Measurements from ENCODE around the gene INHBC.
"Not testable (repeated sequence)": the region's sequence is repeated elsewhere in the genome, so short reads cannot be mapped to it uniquely, and the experiment has no call there.

The INHBC gene

DNA sequence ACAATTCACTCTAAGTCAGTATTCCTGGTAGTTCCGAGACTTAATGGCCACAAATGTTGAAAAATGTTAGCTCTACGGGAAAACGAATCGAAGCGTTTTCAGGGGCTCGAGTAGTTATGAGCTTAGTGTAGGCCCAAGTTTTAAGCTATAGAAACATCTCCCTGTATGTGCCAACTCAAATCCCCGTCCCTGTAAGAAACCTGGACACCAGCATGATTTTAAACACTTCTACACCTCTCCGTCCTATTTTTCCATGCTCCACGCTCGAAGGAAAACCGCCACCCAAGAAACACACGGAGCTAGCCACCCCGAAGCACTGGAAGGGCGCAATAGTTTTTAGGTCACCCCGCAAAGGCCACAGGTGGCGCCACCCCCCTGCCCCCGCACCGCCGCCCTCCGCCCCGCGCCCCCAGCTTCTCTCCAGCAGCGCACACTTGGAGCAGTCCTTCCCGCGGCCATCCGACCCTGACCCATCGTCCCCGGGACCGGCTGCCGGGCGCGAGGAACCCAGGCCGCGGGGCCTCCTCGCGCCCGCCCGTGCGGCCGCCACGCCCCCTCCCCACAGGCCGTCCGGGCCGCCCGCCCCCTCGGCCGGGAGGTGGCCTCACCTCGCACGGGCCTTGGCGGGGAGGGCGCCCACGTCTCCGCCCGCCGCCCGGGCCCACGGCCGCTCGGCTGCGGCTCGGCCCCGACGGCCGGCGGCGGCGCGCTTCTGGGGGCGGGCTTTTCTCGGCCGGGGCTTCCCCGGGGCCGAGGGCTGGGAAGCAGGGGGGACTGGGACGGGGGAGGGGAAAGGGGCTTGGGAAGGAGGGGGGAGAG, 4.3 kb upstream of the INHBC start:
- no peak for DNase-seq

DNA sequence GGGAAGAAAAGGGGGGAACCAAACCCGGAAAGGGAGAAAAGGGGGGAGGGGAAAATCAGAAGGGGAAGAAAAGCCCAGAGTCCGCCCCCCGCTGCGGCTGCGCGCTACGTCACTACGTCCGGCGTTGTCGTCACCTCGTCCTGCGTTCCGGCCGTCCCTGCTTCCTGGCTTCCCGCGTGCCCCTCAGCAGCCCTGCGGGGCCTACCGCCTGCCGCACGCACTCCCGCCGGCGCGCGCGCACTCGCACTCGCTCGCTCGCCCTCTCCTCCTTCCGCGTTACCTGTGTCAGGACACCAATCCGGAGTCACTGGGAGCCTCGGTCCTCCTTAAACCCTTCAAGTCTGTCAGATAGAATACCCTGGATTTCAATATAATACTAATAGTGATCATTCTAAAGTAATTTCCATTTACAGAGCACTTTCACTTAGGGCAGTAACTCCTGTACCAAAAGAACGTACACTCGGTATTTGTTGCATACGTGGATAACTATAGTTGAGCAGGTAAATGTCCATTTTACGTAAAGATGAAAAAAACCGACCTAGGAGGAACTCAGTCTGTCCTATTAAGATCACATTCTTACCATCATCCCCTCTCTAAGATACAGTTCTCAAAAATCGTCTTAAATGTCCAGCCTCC, 3.5 kb upstream of the INHBC start, which contains the start of gene R3HDM2:
Gene R3HDM2, minus strand, starts transcription at position 113 of the 636 bp plus-strand sequence. CDS start 120,615 bp downstream, outside the sequence.
- peak; percentile 92 for DNase-seq

DNA sequence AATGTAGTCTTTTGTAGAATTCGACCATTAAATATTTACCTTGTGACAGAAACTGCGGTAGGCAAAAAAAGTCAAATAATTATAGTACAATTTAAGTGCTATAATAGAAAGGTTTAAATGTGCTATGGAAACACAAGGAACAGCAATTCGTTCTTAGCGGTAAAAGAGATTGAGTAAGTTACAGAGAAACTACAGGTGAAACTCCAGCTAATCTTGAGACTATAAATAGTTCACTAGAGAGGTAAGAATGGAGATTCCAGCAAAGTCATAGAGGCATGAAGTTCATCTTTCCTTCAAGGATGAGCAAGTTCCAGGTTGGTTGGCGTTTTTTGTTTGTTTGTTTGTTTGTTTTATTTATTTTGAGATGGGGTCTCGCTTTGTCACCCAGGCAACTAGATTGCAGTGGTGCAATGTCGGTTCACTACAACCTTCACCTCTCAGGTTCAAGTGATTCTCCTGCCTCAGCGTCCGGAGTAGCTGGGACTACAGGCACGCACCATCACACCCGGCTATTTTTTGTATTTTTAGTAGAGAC, 2.9 kb upstream of the INHBC start:
- no peak for DNase-seq

DNA sequence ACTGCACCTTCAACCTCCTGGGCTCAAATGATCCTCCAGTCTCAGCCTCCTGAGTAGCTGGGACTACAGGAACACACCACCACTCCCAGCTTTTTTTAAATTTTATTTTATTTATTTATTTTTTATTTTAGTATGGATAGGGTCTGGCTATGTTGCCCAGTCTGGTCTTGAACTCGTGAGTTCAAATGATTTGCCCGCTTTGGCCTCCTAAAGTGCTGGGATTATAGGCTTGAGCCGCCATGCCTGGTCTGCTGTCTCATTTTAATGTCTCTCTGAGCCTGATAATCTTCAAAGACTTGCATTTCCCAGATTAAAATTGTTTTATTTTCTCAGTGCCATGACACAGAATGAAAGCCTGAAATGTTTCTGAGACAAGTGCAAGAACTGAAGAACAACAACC, 1.2 kb upstream of the INHBC start:
- no peak for DNase-seq

DNA sequence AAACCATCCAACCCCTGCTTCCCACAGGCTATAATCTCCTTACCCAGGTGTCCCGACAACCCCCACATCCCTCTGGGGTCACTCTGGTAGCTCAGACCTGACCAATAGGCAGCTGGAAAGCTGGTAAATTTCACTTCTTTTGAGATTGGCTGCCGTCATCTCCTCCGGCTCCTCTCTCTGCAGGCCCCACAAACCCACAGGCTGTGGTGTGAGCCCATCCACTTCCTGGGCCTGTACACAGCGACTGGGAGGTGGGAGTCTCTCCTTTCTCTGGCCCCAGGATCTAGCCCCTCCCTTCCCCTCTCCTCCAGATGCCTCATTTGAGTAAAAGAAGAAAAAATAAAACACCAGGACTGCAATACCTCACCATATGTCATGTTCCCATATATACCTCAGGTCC, 709 bp downstream of the INHBC start:
- DNase-seq = no peak

DNA sequence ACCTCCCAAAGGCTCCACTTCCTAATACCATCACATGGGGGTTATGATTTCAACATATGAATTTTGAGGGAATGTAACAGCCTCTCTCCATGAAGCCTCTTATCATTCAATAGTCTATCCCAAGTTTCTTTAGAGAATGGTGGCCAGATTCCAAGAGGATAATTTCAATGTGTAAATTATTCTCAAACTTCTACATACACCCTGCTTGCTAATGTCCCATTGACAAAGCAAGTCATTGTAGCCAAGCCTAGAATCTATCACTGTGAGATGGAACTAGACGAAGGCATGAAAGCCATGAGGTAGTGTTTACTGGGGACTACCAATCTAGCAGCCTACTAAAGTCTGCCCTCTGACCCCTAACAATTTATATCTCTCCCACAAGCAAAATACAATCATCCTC, 3.8 kb downstream of the INHBC start:
- DNase-seq = no peak

DNA sequence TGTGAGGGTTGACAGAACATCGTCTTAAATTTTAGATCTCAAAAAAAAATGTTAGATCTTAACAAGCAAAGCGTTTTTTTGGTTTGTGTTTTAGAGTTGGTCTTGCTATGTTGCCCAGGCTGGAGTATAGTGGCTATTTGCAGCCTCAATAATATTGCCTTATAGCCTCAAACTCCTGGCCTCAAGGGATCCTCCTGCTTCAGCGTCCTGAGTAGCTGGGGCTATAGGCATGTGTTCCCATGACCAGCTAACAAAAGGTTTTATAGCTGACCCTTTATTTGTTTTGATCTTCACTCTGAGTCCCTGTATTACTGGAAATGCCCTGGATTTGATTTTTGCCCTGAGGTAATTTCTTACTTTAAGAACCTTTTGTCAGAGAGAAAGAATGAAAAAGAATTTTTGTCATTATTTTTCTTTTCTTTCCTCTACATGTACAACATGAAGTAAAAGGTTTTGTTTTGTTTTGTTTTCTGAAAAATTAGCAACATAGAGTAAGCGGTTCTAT, 5.2 kb downstream of the INHBC start:
- DNase-seq = no peak

- DNase-seq = not testable (repeated sequence)
Measured at GRCh38 chr12:57441393-57441792, 6.8 kb downstream of the INHBC start.

DNA sequence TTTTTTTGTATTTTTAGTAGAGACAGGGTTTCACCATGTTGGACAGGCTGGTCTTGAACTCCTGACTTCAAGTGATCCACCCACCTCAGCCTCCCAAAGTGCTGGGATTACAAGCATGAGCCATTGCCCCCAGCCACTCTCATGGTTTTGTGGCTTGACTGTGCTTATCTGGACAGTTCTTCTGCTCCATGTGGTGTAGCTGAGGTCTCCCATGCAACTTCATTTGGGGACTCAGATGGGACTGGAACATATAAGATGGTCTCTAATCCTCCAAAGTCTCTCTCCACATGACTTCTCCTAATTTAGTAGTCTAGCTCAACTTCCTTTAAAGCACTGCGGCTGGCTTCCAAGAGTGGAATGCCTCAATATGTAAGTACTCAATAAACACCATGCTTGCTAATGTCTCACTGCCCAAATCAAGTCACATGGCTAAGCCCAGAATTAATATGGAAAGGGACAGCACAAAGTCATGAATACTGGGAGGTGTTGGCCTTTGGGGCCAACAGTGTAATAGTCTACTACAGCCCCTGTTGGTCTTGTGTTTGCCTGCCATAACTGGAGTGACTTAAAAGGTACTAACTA, 7.4 kb downstream of the INHBC start:
- DNase-seq = no peak

DNA sequence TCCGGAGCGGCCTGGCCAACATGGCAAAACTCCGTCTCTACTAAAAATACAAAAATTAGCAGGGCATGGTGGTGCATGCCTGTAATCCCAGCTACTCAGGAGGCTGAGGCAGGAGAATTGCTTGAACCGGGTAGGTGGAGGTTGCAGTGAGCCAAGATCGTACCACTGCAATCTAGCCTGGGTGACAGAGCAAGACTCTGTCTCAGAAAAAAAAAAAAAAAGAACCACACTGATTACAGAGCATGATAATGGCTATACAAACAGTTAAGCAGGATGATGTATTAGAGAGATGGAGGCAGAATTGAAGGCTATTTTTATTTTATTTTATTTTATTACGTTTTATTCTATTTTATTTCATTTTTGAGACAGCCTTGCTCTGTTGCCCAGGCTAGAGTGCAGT, 9.8 kb downstream of the INHBC start:
- DNase-seq = not testable (repeated sequence)

GRCh38 chr12:57444744-57445143, 10.2 kb downstream of the INHBC start:
- no peak for DNase-seq

DNA sequence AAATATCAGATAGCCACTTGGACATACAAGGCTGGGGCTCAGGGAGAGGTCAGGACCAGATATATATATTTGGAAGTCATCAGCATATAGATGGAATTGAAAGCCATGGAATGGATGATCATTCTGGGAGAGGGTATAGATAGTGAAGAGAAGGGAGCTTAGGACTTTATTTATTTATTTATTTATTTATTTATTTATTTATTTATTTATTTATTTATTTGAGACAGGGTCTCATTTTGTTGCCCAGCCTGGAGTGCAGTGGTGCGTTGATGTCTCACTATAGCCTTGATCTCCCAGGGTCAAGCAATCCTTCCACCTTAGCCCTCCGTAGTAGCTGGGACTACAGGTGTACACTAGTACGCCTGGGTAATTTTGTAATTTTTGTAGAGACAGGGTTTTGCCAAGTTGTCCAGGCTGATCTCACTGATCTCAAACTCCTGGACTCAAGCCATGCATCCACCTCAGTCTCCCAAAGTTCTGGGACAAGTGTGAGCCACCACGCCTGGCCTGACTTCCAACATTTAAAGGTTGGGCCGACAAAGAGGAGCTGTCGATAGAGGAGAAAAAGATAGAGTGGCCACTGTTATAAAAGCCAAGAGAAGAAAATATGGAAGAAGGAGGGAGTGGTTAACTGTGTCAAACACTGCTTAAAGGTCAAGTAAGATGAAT, 11.8 kb downstream of the INHBC start:
- DNase-seq = no peak

DNA sequence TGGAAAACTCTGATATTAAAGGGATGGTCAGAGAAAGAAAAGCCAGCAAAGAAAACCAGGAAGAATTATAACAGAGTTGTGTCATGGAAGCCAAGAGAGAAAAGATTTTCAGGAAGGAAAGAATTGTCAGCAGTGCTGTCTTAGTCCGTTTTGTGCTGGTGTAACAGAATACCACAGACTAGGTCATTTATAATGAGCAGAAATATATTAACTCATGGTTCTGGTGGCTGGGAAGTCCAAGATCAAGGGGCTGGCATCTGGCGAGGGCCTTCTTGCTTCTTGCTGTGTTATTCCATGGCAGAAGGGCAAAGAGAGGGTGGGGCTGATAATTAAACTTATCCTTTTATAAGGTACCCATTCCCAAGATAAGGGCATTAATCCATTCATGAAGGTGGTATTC, 14.1 kb downstream of the INHBC start:
- no peak for DNase-seq

- DNase-seq = no peak
Measured at GRCh38 chr12:57449375-57449774, 14.8 kb downstream of the INHBC start.

DNA sequence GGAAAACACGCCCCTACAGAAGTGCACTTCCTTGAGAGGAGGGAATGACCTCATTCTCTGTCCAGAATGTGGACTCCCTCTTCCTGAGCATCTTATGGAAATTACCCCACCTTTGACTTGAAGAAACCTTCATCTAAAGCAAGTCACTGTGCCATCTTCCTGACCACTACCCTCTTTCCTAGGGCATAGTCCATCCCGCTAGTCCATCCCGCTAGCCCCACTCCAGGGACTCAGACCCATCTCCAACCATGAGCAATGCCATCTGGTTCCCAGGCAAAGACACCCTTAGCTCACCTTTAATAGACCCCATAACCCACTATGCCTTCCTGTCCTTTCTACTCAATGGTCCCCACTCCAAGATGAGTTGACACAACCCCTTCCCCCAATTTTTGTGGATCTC, 15.5 kb downstream of the INHBC start:
- DNase-seq = no peak

DNA sequence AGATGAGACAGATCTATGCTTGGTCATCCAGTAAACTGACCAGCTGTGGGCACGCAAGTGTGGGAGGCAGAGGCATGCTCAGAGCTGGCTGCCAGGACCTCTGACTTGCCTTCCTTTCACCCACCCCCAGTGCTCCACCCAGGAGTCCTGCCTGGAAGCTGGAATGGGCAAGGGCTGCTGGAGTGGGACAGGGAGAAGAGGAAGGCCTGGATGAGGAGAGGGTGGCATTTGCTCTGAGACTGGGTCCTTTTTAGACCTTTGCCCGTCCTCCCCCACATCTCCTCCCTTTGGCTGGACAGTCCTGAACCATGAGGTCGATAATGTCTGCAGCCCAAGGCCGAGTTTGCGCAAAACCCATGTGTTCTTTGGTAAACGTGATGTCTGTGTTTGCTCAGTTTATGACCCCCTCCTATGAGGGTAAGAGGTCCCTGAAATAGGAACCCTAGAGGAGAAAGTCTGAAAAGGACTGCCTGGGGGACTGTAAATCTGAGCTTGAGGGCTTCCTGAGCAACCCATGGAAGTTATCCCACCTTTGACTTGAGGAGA, 16.7 kb downstream of the INHBC start:
- no peak for DNase-seq

GRCh38 chr12:57452181-57452936, 17.8 kb downstream of the INHBC start:
- no peak for DNase-seq

GRCh38 chr12:57452937-57453509, 18.4 kb downstream of the INHBC start:
- no peak for DNase-seq

- DNase-seq = no peak
Measured at GRCh38 chr12:57454213-57454565, 19.6 kb downstream of the INHBC start.

DNA sequence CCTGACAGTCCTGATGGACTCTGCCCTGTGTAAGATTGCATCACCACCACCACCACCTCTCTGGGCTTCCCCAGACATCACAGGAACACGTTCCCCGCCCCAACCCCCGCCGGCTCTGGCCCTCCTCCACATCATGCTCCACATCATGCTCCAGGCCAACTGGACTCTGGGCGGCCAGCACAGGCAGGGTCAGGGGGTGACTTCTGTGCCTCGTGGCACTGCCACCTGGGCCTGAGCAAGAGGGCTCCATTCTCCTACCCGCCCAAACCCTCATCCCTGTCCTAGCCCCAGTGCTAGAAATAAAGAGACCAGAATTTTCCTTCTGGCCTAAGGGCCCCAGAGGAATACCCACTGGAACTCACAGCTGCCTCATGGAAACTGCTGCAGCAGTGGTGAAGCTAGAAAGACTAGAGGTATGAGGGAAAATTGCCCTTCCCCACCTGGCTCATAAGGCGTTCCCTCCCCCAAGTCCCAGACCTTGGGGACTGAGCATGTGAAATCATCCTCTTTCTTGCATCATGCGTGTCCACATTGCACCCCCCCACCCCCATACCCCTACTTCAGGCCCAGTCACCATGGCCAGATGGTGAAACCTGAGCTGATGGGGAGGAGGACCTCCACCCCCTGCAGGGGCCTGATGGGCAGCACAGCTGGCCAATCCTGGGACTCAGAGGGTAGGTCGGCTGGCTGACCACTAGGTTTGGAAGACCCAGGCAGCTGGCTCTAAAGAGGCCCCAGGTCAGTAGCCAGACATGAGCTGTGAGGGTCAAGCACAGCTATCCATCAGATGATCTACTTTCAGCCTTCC, 20.2 kb downstream of the INHBC start, which contains the start of gene INHBE:
Gene INHBE, plus strand, starts transcription at position 742 of the 808 bp plus-strand sequence. CDS start 230 bp downstream, outside the sequence.
- no peak for DNase-seq

All from activated CD4-positive, alpha-beta T cell treated with anti-CD3 and anti-CD28 coated beads for 1 hour (primary cell).